Lower leg skin (tissue), 3 donors: ENCODE results near the gene TOP1.

Experiments
- POLR2A ChIP-seq, 2 donors: fragments of 450-650 bp; IDR thresholded peaks; one replicate each; pipeline ENCODE4 v1.6.1; 2016 to 2017; ENCODE audit warnings: antibody characterized with exemption in 2 of 2, mild to moderate bottlenecking in 1 of 2, moderate library complexity in 1 of 2
- TF ChIP-seq, protein P1 (sequence below), 3 donors: fragments of 450-650 bp; IDR thresholded peaks; one replicate each; pipeline ENCODE4 v1.5.1; 2016; ENCODE audit warnings: antibody characterized with exemption in 3 of 3, mild to moderate bottlenecking in 3 of 3, moderate library complexity in 2 of 3

DNA sequence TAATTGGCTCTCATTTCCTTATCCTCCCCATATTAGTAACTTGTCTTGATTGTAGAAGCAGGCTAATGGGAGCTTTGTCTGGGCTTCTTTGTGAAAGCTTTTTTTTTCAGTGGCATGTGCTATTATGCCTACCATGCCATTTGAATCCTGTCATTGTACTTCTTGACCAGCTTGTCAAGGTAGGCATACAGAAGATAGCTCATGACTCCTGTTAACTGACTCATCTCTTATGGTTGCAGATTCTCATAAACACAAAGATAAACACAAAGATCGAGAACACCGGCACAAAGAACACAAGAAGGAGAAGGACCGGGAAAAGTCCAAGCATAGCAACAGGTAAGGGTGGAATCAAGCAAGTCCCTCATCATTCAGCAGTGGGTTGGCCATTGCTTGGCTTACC lies 32.5 kb downstream of the TOP1 start:
- no peak for TF ChIP-seq POLR2A (IDR thresholded peaks at IDR 0.05)
- TF ChIP-seq, protein P1, sequence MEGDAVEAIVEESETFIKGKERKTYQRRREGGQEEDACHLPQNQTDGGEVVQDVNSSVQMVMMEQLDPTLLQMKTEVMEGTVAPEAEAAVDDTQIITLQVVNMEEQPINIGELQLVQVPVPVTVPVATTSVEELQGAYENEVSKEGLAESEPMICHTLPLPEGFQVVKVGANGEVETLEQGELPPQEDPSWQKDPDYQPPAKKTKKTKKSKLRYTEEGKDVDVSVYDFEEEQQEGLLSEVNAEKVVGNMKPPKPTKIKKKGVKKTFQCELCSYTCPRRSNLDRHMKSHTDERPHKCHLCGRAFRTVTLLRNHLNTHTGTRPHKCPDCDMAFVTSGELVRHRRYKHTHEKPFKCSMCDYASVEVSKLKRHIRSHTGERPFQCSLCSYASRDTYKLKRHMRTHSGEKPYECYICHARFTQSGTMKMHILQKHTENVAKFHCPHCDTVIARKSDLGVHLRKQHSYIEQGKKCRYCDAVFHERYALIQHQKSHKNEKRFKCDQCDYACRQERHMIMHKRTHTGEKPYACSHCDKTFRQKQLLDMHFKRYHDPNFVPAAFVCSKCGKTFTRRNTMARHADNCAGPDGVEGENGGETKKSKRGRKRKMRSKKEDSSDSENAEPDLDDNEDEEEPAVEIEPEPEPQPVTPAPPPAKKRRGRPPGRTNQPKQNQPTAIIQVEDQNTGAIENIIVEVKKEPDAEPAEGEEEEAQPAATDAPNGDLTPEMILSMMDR (IDR thresholded peaks at IDR 0.05) = no peak
